ENCODE data around the gene TLN1. TPM values are rescaled to one million over a fixed set of nuclear protein-coding genes. Genes with fewer than 3 reads are reported as not detected.

Gene TLN1
- total RNA-seq, 1 donor from 2014 or later: 226 TPM

DNA sequence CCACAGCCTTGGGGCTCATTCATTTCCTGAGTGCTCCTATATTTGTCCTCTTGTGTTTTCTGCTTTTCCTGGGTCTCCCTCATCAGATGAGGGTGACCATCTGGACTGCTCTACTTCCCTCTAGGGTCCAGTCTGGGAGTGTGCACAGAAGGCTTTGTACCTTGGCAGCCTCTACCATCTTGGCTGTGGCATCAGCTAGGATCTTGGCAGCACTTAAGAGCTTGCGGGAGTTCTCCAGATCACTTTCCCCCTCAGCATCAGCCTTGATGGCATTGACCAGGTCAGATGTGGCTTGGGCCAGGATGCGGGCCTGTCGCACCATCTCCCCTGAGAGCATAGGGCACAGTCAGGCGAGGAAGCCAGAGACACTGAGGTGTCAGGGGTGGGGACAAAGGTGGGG lies 15.8 kb downstream of the TLN1 start:
- no peaks in the 10 kb centered on the region for H3K27me3 Mint-ChIP-seq (ENCODE audit: low read depth)
- no peaks in the 10 kb centered on the region for H3K9me3 Mint-ChIP-seq
- no peak overlapping the region for H3K4me3 Mint-ChIP-seq
- peaks cover 52% of the 10 kb centered on the region for H3K36me3 Mint-ChIP-seq
- DNase-seq (ENCODE audit: low spot score in 2 of 2, unreplicated experiment in 2 of 2): no peak
- no peak overlapping the region for H3K27ac Mint-ChIP-seq
- TF ChIP-seq, protein P1, sequence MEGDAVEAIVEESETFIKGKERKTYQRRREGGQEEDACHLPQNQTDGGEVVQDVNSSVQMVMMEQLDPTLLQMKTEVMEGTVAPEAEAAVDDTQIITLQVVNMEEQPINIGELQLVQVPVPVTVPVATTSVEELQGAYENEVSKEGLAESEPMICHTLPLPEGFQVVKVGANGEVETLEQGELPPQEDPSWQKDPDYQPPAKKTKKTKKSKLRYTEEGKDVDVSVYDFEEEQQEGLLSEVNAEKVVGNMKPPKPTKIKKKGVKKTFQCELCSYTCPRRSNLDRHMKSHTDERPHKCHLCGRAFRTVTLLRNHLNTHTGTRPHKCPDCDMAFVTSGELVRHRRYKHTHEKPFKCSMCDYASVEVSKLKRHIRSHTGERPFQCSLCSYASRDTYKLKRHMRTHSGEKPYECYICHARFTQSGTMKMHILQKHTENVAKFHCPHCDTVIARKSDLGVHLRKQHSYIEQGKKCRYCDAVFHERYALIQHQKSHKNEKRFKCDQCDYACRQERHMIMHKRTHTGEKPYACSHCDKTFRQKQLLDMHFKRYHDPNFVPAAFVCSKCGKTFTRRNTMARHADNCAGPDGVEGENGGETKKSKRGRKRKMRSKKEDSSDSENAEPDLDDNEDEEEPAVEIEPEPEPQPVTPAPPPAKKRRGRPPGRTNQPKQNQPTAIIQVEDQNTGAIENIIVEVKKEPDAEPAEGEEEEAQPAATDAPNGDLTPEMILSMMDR (IDR thresholded peaks at IDR 0.05; ENCODE audit: unreplicated experiment): no peak
- H3K4me1 Mint-ChIP-seq: no peaks in the 10 kb centered on the region

DNA sequence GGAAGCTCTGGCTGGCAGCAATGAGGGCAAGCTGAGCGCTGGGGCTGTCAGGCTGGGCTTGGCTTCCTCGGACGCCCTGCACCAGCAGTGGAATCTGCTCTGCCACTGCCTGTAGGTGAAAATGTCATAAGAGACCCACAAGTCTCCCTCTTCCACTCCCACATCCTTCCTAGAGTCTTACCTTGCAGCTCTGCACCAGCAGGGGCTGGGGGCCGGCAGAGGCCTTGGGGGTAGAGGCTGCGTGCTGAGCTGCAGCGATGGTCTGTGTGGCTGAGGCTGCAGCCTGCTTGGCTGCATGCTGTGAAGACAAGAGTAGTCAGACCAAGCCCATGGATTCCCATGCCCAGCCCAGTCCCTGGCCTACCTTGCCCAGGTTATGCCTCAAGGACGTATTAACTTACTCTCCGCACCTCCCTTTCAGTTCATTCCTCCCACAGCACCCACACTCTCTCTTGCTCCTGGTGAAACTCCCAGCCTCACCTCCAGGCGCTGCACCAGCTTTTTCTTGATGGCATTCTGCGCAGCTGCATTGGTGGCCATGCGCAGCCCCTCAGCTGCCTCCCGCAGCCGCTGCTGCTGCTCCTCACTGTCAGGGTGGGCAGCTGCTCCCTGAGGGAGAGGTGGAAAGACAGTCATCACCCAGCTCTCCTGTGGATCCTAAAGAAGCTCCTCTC lies 17.3 kb downstream of the TLN1 start:
- DNase-seq (ENCODE audit: low spot score in 2 of 2, unreplicated experiment in 2 of 2): no peak
- Mint-ChIP-seq H3K27ac (no peak overlapping the region), H3K27me3 (ENCODE audit: low read depth) (no peaks in the 10 kb centered on the region), H3K4me3 (no peak overlapping the region), H3K9me3 (no peaks in the 10 kb centered on the region), H3K4me1 (no peaks in the 10 kb centered on the region), H3K36me3 (peaks cover 59% of the 10 kb centered on the region)
- TF ChIP-seq, protein P1 (IDR thresholded peaks at IDR 0.05; ENCODE audit: unreplicated experiment): no peak

DNA sequence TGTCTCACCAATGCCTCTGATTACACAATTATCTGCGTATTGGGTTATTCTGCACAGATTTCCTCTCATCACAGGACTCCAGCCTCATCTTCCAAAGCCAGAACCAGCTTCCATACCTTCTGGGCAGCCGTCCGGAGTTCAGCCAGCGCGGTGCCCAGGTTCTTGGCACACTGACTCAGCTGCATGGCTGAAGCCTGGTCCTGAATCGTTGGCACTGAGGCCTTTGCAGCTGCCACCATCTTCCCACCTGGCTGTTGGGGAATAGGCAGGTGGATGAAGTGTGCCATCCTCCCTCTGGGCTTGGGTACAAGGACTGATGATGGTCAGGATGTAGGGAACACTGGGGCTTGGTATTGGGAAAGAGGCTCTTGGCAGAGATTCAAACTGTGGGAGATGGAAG lies 17.9 kb downstream of the TLN1 start:
- no peaks in the 10 kb centered on the region for H3K27me3 Mint-ChIP-seq (ENCODE audit: low read depth)
- H3K27ac Mint-ChIP-seq: no peak overlapping the region
- peaks cover 57% of the 10 kb centered on the region for H3K36me3 Mint-ChIP-seq
- no peak for DNase-seq (ENCODE audit: low spot score in 2 of 2, unreplicated experiment in 2 of 2)
- H3K9me3 Mint-ChIP-seq: no peaks in the 10 kb centered on the region
- TF ChIP-seq, protein P1 (IDR thresholded peaks at IDR 0.05; ENCODE audit: unreplicated experiment): no peak
- no peak overlapping the region for H3K4me3 Mint-ChIP-seq
- no peaks in the 10 kb centered on the region for H3K4me1 Mint-ChIP-seq

DNA sequence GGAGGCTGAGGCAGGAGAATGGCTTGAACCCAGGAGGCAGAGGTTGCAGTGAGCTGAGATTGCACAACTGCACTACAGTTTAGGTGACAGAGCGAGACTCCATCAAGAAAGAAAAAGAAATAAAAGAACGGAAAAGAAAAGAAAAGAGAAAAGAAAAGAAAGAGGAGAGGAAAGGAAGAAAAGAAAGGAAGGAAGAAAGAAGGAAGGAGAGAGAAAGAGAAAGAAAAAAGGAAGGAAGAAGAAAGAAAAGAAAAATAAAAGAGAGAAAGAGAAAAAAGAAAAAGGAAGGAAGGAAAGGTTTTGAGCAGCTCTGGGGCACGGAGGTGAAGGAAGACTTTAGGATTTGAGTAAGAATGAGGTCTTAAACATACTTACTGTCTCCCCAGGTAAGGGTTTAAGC lies 18.4 kb downstream of the TLN1 start:
- no peaks in the 10 kb centered on the region for H3K4me1 Mint-ChIP-seq
- no peaks in the 10 kb centered on the region for H3K9me3 Mint-ChIP-seq
- TF ChIP-seq, protein P1 (IDR thresholded peaks at IDR 0.05; ENCODE audit: unreplicated experiment): no peak
- no peaks in the 10 kb centered on the region for H3K27me3 Mint-ChIP-seq (ENCODE audit: low read depth)
- H3K4me3 Mint-ChIP-seq: no peak overlapping the region
- no peak overlapping the region for H3K27ac Mint-ChIP-seq
- no peak for DNase-seq (ENCODE audit: low spot score in 2 of 2, unreplicated experiment in 2 of 2)
- peaks cover 58% of the 10 kb centered on the region for H3K36me3 Mint-ChIP-seq

DNA sequence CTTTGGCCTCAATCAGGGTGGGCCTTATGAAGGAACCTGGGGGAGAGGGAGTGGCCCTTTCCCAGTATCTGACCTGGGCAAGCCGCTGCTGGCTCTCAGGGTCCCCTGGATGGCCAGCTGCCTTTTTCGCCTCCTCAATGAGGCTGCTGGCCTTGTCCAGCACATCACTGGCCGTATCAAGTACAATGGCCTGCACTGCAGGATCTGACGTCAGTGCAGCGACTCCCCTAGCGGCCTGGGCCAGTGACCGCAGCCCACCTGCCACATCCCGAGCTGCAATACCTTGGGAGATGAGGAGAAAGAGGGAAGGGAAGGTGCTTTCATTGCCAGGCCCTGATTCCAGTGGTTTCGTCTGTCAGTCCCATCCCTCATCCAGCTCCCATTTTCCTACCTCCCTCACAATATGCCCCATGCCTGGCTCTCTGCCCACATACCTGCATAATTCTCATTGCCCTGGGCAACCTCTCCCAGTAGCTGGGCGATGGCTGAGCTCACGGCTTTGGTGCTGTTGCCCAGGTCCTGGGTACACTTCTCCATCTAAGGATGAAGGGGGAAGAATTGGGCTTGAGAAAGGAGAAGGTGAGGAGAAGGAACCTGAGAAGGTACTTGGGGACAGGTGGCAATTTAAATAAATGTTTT lies 19.1 kb downstream of the TLN1 start:
- Mint-ChIP-seq H3K4me3 (no peak overlapping the region), H3K27me3 (ENCODE audit: low read depth) (no peaks in the 10 kb centered on the region), H3K27ac (no peak overlapping the region), H3K9me3 (no peaks in the 10 kb centered on the region), H3K4me1 (no peaks in the 10 kb centered on the region), H3K36me3 (peaks cover 59% of the 10 kb centered on the region)
- DNase-seq (ENCODE audit: low spot score in 2 of 2, unreplicated experiment in 2 of 2): no peak
- TF ChIP-seq, protein P1 (IDR thresholded peaks at IDR 0.05; ENCODE audit: unreplicated experiment): no peak

Data from mesothelial cell of epicardium (in vitro differentiated cells).